Neural progenitor cell (in vitro differentiated cells): ENCODE results near the gene MBOAT7. TPM values are rescaled to one million over a fixed set of nuclear protein-coding genes. Genes with fewer than 3 reads are reported as not detected.
"Not testable (repeated sequence)": the region's sequence is repeated elsewhere in the genome, so short reads cannot be mapped to it uniquely, and the experiment has no call there.

ENCODE experiments used
- DNase-seq: peaks from one replicate; pipeline ENCODE4 v3.0.0-alpha.2; 2016; ENCODE audit warnings: low spot score
- H2AFZ ChIP-seq: fragments of 200-600 bp; sonication (generic); replicated peaks from 2 replicates; pipeline ENCODE4 v1.6.1; 2016; ENCODE audit warnings: antibody characterized with exemption
- H3F3A ChIP-seq: fragments of 200-600 bp; sonication (generic); 2 replicates; pipeline ENCODE4 v1.6.1; 2016; ENCODE audit warnings: antibody characterized with exemption, low read depth
- H3K27ac ChIP-seq: fragments of 200-600 bp; sonication (generic); 2 replicates; pipeline ENCODE4 v1.5.1; 2016; ENCODE audit warnings: mild to moderate bottlenecking
- H3K27me3 ChIP-seq: fragments of 200-600 bp; sonication (generic); 2 replicates; pipeline ENCODE4 v1.6.1; 2016; ENCODE audit warnings: mild to moderate bottlenecking, moderate library complexity
- H3K36me3 ChIP-seq: fragments of 200-600 bp; sonication (generic); 2 replicates; pipeline ENCODE4 v1.5.1; 2016
- H3K4me1 ChIP-seq: fragments of 200-600 bp; sonication (generic); 2 replicates; pipeline ENCODE4 v1.6.1; 2016; ENCODE audit warnings: mixed run types
- H3K4me2 ChIP-seq: fragments of 200-600 bp; sonication (generic); 2 replicates; pipeline ENCODE4 v1.6.1; 2016
- H3K4me3 ChIP-seq: fragments of 200-600 bp; sonication (generic); 2 replicates; pipeline ENCODE4 v1.5.1; 2016
- H3K79me2 ChIP-seq: fragments of 200-600 bp; sonication (generic); 2 replicates; pipeline ENCODE4 v1.6.1; 2016; ENCODE audit warnings: low read depth
- H3K9ac ChIP-seq: fragments of 200-600 bp; sonication (generic); 2 replicates; pipeline ENCODE4 v1.6.1; 2016
- H3K9me3 ChIP-seq: fragments of 200-600 bp; sonication (generic); 2 replicates; pipeline ENCODE4 v1.5.1; 2016; ENCODE audit warnings: low read depth
- H4K20me1 ChIP-seq: fragments of 200-600 bp; sonication (generic); 2 replicates; pipeline ENCODE4 v1.6.1; 2016; ENCODE audit warnings: low read depth
- H3K27ac Mint-ChIP-seq: 3 replicates; pipeline ENCODE4 v1.8.0; 2021; ENCODE audit warnings: mixed read lengths
- H3K27me3 Mint-ChIP-seq: 2 replicates; pipeline ENCODE4 v1.8.0; 2022; ENCODE audit warnings: low read depth, mild to moderate bottlenecking, inconsistent platforms, moderate library complexity, mixed read lengths; ENCODE audit not compliant: insufficient read depth
- H3K36me3 Mint-ChIP-seq: 3 replicates; pipeline ENCODE4 v1.8.0; 2021; ENCODE audit warnings: mixed read lengths
- H3K4me1 Mint-ChIP-seq: 3 replicates; pipeline ENCODE4 v1.8.0; 2021; ENCODE audit warnings: mixed read lengths
- H3K4me3 Mint-ChIP-seq: 3 replicates; pipeline ENCODE4 v1.8.0; 2021; ENCODE audit warnings: mild to moderate bottlenecking, moderate library complexity, mixed read lengths
- H3K9me3 Mint-ChIP-seq: 3 replicates; pipeline ENCODE4 v1.8.0; 2020; ENCODE audit warnings: mixed read lengths
- CTCF ChIP-seq: fragments of 200-600 bp; sonication (generic); IDR thresholded peaks from 2 replicates; pipeline ENCODE4 v1.5.1; 2017; ENCODE audit warnings: antibody characterized with exemption, mild to moderate bottlenecking
- EZH2 ChIP-seq: fragments of 200-600 bp; sonication (generic); IDR thresholded peaks from 2 replicates; pipeline ENCODE4 v1.6.1; 2017; ENCODE audit warnings: antibody characterized with exemption, mild to moderate bottlenecking, moderate library complexity
- EZH2phosphoT487 ChIP-seq: fragments of 200-600 bp; sonication (generic); IDR thresholded peaks from 2 replicates; pipeline ENCODE4 v1.6.1; 2017; ENCODE audit warnings: antibody characterized with exemption
- total RNA-seq: library from RNA; depleted of rRNA; stranded (reverse); fragments of >200 nt; gene quantifications from 2 replicates; pipeline ENCODE4 v1.2.3, GENCODE V29; 2015; ENCODE audit warnings: low replicate concordance

Gene MBOAT7
- total RNA-seq, 1 donor from 2014 or later = 20.0 TPM

- H4K20me1 ChIP-seq = peaks cover 10% of the 10 kb centered on the region
- H3K27me3 ChIP-seq = no peaks in the 10 kb centered on the region
- H3K36me3 ChIP-seq = no peaks in the 10 kb centered on the region
- DNase-seq = no peak
- H3K9ac ChIP-seq = no peak overlapping the region
- TF ChIP-seq CTCF (no peak), EZH2 (no peak), EZH2phosphoT487 (no peak)
- H3K36me3 Mint-ChIP-seq = peaks cover 8% of the 10 kb centered on the region
- H2AFZ ChIP-seq = no peak overlapping the region
- H3K4me1 ChIP-seq = peaks cover 3% of the 10 kb centered on the region
- peaks cover 8% of the 10 kb centered on the region for H3K27me3 Mint-ChIP-seq
- H3K4me1 Mint-ChIP-seq = peaks cover 12% of the 10 kb centered on the region
- H3K27ac Mint-ChIP-seq = no peak overlapping the region
- H3K79me2 ChIP-seq = no peaks in the 10 kb centered on the region
- H3K4me3 Mint-ChIP-seq = no peak overlapping the region
- no peak overlapping the region for H3K4me2 ChIP-seq
- no peak overlapping the region for H3K4me3 ChIP-seq
- no peaks in the 10 kb centered on the region for H3K9me3 Mint-ChIP-seq
- H3F3A ChIP-seq = peaks cover 16% of the 10 kb centered on the region
- no peak overlapping the region for H3K27ac ChIP-seq
- H3K9me3 ChIP-seq = no peaks in the 10 kb centered on the region
Measured at GRCh38 chr19:54173951-54174834, 15.2 kb downstream of the MBOAT7 start.

DNA sequence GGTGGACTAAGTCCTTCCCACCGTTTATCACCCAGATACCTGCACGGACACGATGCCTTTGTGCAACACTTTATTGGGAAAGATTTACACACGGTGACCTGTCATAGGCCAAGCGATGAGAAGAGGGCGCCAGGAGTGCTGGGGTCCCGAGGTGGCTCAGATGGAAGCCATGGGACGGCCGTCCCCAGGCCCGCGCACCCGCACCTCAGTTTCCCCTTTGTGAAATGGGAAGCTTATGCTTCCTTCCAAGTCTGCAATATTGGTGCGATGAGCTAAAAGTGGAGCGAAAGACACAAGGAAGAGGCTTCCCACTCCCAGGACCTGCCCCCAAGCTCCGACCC lies 16.1 kb downstream of the MBOAT7 start:
- Histone ChIP-seq H3K4me2 (no peak overlapping the region), H3K36me3 (no peaks in the 10 kb centered on the region), H3K4me1 (peaks cover 3% of the 10 kb centered on the region), H2AFZ (no peak overlapping the region), H3K9me3 (no peaks in the 10 kb centered on the region), H3K27ac (no peak overlapping the region), H3K79me2 (no peaks in the 10 kb centered on the region), H3K9ac (no peak overlapping the region), H3K27me3 (no peaks in the 10 kb centered on the region), H3K4me3 (no peak overlapping the region), H4K20me1 (peaks cover 3% of the 10 kb centered on the region), H3F3A (peaks cover 16% of the 10 kb centered on the region)
- Mint-ChIP-seq H3K4me1 (peaks cover 4% of the 10 kb centered on the region), H3K27ac (no peak overlapping the region), H3K9me3 (no peaks in the 10 kb centered on the region), H3K27me3 (peaks cover 9% of the 10 kb centered on the region), H3K36me3 (peaks cover 7% of the 10 kb centered on the region), H3K4me3 (no peak overlapping the region)
- no peak for DNase-seq
- no peak for TF ChIP-seq EZH2phosphoT487
- no peak for TF ChIP-seq CTCF
- no peak for TF ChIP-seq EZH2

DNA sequence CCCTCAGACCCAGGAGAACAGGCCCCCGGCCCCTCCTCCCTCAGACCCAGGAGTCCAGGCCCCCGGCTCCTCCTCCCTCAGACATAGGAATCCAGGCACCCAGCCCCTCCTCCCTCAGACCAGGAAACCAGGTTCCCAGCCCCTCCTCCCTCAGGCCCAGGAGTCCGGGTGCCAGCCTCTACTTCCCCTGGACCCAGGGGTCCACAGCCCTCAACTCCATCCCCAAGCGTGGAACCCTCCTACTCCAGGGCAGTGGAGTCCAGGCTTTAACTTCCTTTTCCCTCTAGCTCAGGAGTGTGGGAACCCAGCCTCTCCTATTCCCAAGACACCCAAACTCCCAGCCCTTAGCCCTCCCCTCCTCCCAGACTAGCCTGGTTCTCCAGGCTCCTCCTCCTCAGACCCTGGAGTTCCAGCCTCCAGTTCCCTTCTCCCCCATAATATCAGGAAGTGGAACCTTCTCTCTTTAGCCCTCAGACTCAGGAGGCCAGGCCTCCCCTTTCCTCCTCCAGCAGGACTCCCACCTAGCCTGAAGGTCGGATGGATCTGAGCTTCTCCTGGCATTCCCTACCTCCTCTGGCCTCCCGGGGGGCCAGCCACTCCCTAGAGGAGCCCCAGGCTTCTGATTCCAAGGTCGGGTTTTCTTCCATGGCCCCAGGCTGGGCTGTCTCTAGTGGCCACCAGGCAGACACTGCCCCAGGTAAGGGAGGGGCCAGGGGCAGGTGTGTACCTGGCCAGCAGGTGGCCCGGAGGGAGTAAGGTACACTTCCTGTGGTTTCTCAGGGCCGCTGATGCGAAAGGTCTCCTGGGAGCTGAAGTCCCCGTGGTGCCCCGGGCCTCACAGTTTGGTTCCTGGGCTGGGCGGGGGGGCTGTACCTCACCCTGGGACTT lies 16.7 kb downstream of the MBOAT7 start, which contains the start of gene TMC4:
Gene TMC4, minus strand, starts transcription at position 690 of the 888 bp plus-strand sequence. Its CDS starts 43 bp downstream, at position 647.
- Histone ChIP-seq H3K27me3 (no peaks in the 10 kb centered on the region), H3F3A (peaks cover 16% of the 10 kb centered on the region), H3K9me3 (no peaks in the 10 kb centered on the region), H2AFZ (no peak within 1 kb of the TSS), H3K4me1 (peaks cover 3% of the 10 kb centered on the region), H3K27ac (no peak within 1 kb of the TSS), H4K20me1 (peaks cover 3% of the 10 kb centered on the region), H3K4me3 (no peak within 1 kb of the TSS), H3K36me3 (no peaks in the 10 kb centered on the region), H3K4me2 (no peak within 1 kb of the TSS), H3K79me2 (no peaks in the 10 kb centered on the region), H3K9ac (no peak within 1 kb of the TSS)
- peaks cover 5% of the 10 kb centered on the region for H3K36me3 Mint-ChIP-seq
- no peaks in the 10 kb centered on the region for H3K9me3 Mint-ChIP-seq
- no peak for TF ChIP-seq EZH2
- TF ChIP-seq EZH2phosphoT487 = no peak
- TF ChIP-seq CTCF = no peak
- peaks cover 9% of the 10 kb centered on the region for H3K27me3 Mint-ChIP-seq
- no peak within 1 kb of the TSS for H3K4me3 Mint-ChIP-seq
- no peak for DNase-seq
- H3K4me1 Mint-ChIP-seq = no peaks in the 10 kb centered on the region
- H3K27ac Mint-ChIP-seq = no peak within 1 kb of the TSS

DNA sequence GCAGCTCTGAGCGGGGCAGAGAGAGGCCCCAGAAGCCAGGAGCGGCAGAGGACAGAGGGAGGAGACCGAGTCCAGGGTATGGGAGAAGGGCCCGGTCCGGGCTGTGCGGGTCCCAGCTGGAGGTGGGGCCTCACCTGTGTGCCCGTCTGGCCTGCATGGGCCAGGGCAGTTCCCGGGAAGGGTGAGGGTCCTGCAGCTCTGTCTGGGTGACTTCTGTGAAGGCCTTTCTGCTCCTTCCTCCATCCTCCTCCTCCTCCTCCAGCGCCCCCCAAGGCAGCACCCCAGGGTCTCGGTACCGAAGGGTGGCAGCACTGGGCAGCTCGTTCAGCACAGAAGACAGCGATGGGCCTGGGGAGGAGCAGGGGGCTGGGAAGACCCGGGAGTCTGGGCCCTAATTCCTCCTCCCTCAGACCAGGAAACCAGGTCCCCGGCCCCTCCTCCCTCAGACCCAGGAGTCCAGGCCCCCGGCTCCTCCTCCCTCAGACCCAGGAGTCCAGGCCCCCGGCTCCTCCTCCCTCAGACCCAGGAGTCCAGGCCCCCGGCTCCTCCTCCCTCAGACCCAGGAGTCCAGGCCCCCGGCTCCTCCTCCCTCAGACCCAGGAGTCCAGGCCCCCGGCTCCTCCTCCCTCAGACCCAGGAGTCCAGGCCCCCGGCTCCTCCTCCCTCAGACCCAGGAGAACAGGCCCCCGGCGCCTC lies 17.5 kb downstream of the MBOAT7 start:
- H3K4me3 ChIP-seq, DNase-seq, H3K9ac ChIP-seq, H3K36me3 ChIP-seq, H2AFZ ChIP-seq, H3K9me3 Mint-ChIP-seq, H3K9me3 ChIP-seq, H3K4me2 ChIP-seq, H4K20me1 ChIP-seq, H3K4me1 Mint-ChIP-seq, H3K27me3 Mint-ChIP-seq, H3K27ac Mint-ChIP-seq, H3K79me2 ChIP-seq, H3K36me3 Mint-ChIP-seq, H3K27ac ChIP-seq, H3K4me1 ChIP-seq, H3K27me3 ChIP-seq: not testable (repeated sequence)
- peaks cover 16% of the 10 kb centered on the region for H3F3A ChIP-seq
- H3K4me3 Mint-ChIP-seq = peak overlapping the region; percentile 7
